Adrenal gland (tissue), 12 donors: ENCODE results near the gene FDX2. TPM values are rescaled to one million over a fixed set of nuclear protein-coding genes. Genes with fewer than 3 reads are reported as not detected.

Source experiments
- DNase-seq, 7 donors: peaks; one replicate each; pipeline ENCODE4 v3.0.0-alpha.2; 2019 to 2020
- H3K27ac ChIP-seq, 5 donors: fragments of 200-600 bp; sonication (generic) in 4 of 5; 1 replicate in 3 of 5; 2 replicates in 2 of 5; pipeline versions ENCODE4 v1.5.1 to v1.8.0; 2016 to 2020; ENCODE audit warnings: mild to moderate bottlenecking in 1 of 5
- H3K27me3 ChIP-seq: fragments of 200-600 bp; 2 replicates; pipeline ENCODE4 v1.8.0; 2021
- H3K36me3 ChIP-seq, 2 donors: fragments of 200-600 bp; replicated peaks in 1 of 2; 1 replicate in 1 of 2; 2 replicates in 1 of 2; pipeline versions ENCODE4 v1.5.1 to v1.8.0; 2018 to 2022
- H3K4me1 ChIP-seq, 2 donors: fragments of 200-600 bp; replicated peaks in 1 of 2; 1 replicate in 1 of 2; 2 replicates in 1 of 2; pipeline versions ENCODE4 v1.5.1 to v1.8.0; 2018 to 2021
- H3K4me3 ChIP-seq, 4 donors: fragments of 200-600 bp; sonication (generic) in 3 of 4; one replicate each; pipeline ENCODE4 v1.5.1; 2016 to 2018
- H3K9me3 ChIP-seq, 3 donors: fragments of 200-600 bp; sonication (generic) in 1 of 3; replicated peaks in 1 of 3; 1 replicate in 2 of 3; 2 replicates in 1 of 3; pipeline versions ENCODE4 v1.5.1 to v1.8.0; 2016 to 2021
- POLR2A ChIP-seq, 2 donors: fragments of 450-650 bp; IDR thresholded peaks; one replicate each; pipeline ENCODE4 v1.6.1; 2017; ENCODE audit warnings: antibody characterized with exemption in 2 of 2, mild to moderate bottlenecking in 2 of 2, moderate library complexity in 1 of 2
- WGBS, 4 donors: extraction: QIAGEN DNeasy Blood & Tissue Kit in 2 of 4; methylation state at CpG; one replicate each; pipeline versions ENCODE4 v1.1.5 to v1.1.7; 2013 to 2017; 5-methylcytosine and 5-hydroxymethylcytosine counted together
- intact Hi-C, 2 donors: fragments of 100-400 bp; cut with DNase I; formaldehyde crosslinking; loops; one replicate each; pipeline versions ENCODE4 v1.14.1 to v1.15.0; 2022 to 2023
- polyA plus RNA-seq, 3 donors: library from polyadenylated mRNA; stranded (reverse); fragments of 200-250 nt in 2 of 3; fragments of 350-450 nt in 1 of 3; fragmentation: Illumina TruSeq in 1 of 3; extraction: RNeasy Lipid Tissue Mini Kit (QIAGEN cat#74804) in 1 of 3; gene quantifications; one replicate each; pipeline ENCODE4 v1.2.3, GENCODE V29; 2013 to 2014
- total RNA-seq, 9 donors: library from RNA; depleted of rRNA in 4 of 9; stranded (reverse); fragments of >200 nt in 4 of 9; fragments of 120-200 nt in 1 of 9; fragmentation: NEBNext Ultra II Directional in 1 of 9; extraction: Animal tissue kit (Norgen Biotek cat#: 25700) in 1 of 9; gene quantifications; one replicate each; pipeline versions ENCODE4 v1.1.0 to v1.2.4, GENCODE V29; 2013 to 2023
- TF ChIP-seq, protein P1 (sequence below), 6 experiments: fragments of 450-650 bp in 4 of 6; fragments of 200-600 bp in 2 of 6; sonication (generic) in 1 of 6; IDR thresholded peaks; 1 replicate in 5 of 6; 2 replicates in 1 of 6; pipeline versions ENCODE4 v1.5.1 to v1.8.0; 2016 to 2021; ENCODE audit warnings: antibody characterized with exemption in 6 of 6, mild to moderate bottlenecking in 2 of 6, moderate library complexity in 1 of 6
- donor health status: healthy with polysubstance abuse.
- donor health status: Bipolar disorder and iron deficiency.
- donor health status: DM: yes; HTN: yes; CAD: no.
- donor health status: DM: no; HTN: no; CAD: no.
- donor health status: DM: no; HTN: no; CAD: no.
- donor health status: DM: yes; HTN: yes; CAD: no.

FDX2 gene
- total and polyA plus RNA-seq, 12 donors: 21.1 to 45.3 (median 31.3) TPM

GRCh38 chr19:10320602-10321416 is 5.0 kb upstream of the FDX2 start:
- H3K36me3 ChIP-seq: peaks cover 0 to 90% of the 10 kb centered on the region in 2 donors

DNA sequence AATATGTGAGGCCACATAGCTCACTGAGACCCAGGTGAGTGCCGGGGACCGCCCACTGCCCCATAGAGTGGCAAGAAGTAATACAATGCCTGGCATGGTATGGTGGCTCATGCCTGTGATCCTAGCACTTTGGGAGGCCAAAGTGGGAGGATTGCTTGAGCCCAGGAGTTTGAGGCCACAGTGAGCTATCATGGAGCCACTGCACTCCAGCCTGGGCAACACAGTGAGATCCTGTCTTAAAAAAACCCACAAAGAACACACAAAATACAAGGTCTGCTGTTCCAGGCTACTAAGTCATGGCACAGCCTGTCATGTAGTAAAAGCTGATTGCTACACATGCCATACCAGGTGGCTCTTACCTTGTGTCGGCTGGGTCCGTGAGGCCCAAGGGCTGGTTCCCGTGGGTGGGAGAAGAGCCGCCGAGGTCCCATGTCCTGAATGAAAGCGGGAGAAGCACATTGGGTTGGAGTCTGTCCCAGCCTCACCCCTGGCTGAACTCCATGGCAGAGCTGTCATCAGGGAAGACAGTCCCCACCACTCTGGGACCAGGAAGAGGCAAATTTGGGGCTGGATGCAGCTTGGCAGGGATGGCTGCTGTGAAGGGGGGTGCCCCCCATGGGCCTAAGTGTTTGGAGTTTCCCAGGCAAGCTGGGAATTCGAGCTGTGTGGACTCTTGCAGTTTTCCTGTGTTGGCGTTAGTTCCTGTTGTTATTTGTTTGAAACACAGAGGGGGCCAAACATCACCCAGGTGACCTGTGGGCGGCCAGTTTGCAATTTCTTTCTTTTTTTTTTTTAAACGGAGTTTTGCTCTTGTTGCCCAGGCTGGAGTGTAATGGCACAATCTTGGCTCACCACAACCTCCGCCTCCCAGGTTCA is 3.2 kb upstream of the FDX2 start:
- Histone ChIP-seq H3K9me3 (no peaks in the 10 kb centered on the region), H3K27ac (no peak overlapping the region), H3K36me3 (peaks cover 0 to 73% of the 10 kb centered on the region in 2 donors), H3K27me3 (no peaks in the 10 kb centered on the region), H3K4me3 (no peak overlapping the region), H3K4me1 (peaks cover 7 to 12% of the 10 kb centered on the region in 2 donors)
- intact Hi-C loops: no loop called here
- no peak for TF ChIP-seq POLR2A (IDR thresholded peaks at IDR 0.05)
- TF ChIP-seq, protein P1, sequence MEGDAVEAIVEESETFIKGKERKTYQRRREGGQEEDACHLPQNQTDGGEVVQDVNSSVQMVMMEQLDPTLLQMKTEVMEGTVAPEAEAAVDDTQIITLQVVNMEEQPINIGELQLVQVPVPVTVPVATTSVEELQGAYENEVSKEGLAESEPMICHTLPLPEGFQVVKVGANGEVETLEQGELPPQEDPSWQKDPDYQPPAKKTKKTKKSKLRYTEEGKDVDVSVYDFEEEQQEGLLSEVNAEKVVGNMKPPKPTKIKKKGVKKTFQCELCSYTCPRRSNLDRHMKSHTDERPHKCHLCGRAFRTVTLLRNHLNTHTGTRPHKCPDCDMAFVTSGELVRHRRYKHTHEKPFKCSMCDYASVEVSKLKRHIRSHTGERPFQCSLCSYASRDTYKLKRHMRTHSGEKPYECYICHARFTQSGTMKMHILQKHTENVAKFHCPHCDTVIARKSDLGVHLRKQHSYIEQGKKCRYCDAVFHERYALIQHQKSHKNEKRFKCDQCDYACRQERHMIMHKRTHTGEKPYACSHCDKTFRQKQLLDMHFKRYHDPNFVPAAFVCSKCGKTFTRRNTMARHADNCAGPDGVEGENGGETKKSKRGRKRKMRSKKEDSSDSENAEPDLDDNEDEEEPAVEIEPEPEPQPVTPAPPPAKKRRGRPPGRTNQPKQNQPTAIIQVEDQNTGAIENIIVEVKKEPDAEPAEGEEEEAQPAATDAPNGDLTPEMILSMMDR (IDR thresholded peaks at IDR 0.05): no peak
- 88 to 92% (median 91%) methylated on average over 12 to 13 of the region's 13 CpGs for WGBS, 4 donors
- DNase-seq: no peak

More at GRCh38 chr19:10320602-10321416, 5.0 kb upstream of the FDX2 start:
- TF ChIP-seq, protein P1 (IDR thresholded peaks at IDR 0.05): no peak
- TF ChIP-seq POLR2A (IDR thresholded peaks at IDR 0.05): no peak
- no peak for DNase-seq
- no peaks in the 10 kb centered on the region for H3K27me3 ChIP-seq
- WGBS, 4 donors: 83 to 98% (median 94%) methylated on average over 3 to 31 of the region's 32 CpGs
- intact Hi-C loops: no loop called here
- H3K4me1 ChIP-seq: no peaks in the 10 kb centered on the region
- no peak overlapping the region for H3K27ac ChIP-seq
- no peaks in the 10 kb centered on the region for H3K9me3 ChIP-seq
- no peak overlapping the region for H3K4me3 ChIP-seq

DNA sequence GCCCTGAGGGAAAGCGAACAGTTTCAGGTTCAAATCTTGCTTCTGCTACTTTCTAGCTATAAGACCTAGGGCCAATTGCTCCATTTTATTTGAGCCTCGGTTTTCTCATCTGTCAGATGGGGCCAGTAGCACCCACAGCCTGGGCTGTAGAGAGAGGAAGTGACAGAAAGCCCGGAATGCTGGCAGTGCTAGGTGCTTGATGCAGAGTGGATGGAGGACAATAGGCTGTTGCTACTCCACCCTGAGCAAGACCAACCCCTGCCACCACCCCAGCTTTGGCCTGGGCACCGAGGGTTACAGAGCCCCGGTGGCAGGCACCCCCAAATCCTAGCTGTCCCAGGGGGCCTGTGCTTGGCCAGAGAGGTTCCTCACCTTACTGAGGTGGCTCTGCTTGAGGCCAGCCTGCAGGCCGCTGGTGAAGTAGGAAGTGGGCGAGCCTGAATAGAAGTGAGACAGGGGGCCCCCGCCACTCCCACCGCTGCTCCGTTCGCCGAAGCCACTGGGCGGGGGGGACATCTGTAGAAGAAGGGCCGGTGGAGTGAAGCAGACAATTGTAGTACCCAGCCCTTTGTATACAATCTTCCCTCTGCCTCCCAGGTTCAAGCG is 2.1 kb upstream of the FDX2 start:
- DNase-seq: no peak
- Histone ChIP-seq H3K36me3 (peaks cover 0 to 64% of the 10 kb centered on the region in 2 donors), H3K9me3 (no peaks in the 10 kb centered on the region), H3K27ac (no peak overlapping the region), H3K4me1 (peaks cover 7 to 12% of the 10 kb centered on the region in 2 donors), H3K4me3 (no peak overlapping the region), H3K27me3 (no peaks in the 10 kb centered on the region)
- 92 to 96% (median 93%) methylated on average over 11 to 15 of the region's 15 CpGs for WGBS, 4 donors
- intact Hi-C loops: no loop called here
- TF ChIP-seq POLR2A (IDR thresholded peaks at IDR 0.05): no peak
- TF ChIP-seq, protein P1 (IDR thresholded peaks at IDR 0.05): no peak
